ENCODE results near the gene KRT12. TPM values are rescaled to one million over a fixed set of nuclear protein-coding genes. Genes with fewer than 3 reads are reported as not detected.

Gene KRT12
- total and polyA plus RNA-seq, 2 of the 4 experiments (the other 2 are of a cell fraction): not detected

- Histone ChIP-seq H2BK15ac (ENCODE audit: low read depth, low read length) (peak overlapping the region; percentile 89; the same call in 2 of the 3 replicates), H4K5ac (ENCODE audit: low read depth, low read length) (peak overlapping the region; percentile 56), H3K4me3 (ENCODE audit: insufficient read depth, low read depth, low read length) (peak overlapping the region; percentile 0; the same call in 1 of the 2 replicates), H2AK9ac (replicated peaks; ENCODE audit: low read depth, low read length, poor library complexity) (peak overlapping the region; percentile 46), H2BK120ac (ENCODE audit: low read depth, low read length) (peak overlapping the region; percentile 89), H3K27ac (ENCODE audit: insufficient read depth, low read length) (peak overlapping the region; percentile 63), H3K36me3 (ENCODE audit: control insufficient read depth, insufficient read depth, low read length) (no peaks in the 10 kb centered on the region), H4K8ac (ENCODE audit: low read depth in 2 of 2, low read length in 2 of 2) (peak overlapping the region; percentile 30 to 90), H2BK5ac (ENCODE audit: low read depth, low read length, poor library complexity, severe bottlenecking) (peak overlapping the region; percentile 93), H4K91ac (ENCODE audit: insufficient read depth, low read depth, low read length) (peak overlapping the region; percentile 85), H4K20me1 (ENCODE audit: insufficient read depth, low read length) (no peaks in the 10 kb centered on the region), H3K4me2 (ENCODE audit: low read depth, low read length) (peak overlapping the region; percentile 47), H3K56ac (ENCODE audit: extremely low read depth, insufficient read depth, low read length) (peak overlapping the region; percentile 63), H3K4me1 (ENCODE audit: control insufficient read depth, insufficient read depth, low read length) (peaks cover 15% of the 10 kb centered on the region), H3K9ac (ENCODE audit: low read depth, low read length) (0 out of 2 replicates have a peak overlapping the region, but pooled peaks have one; percentile 10), H2AFZ (replicated peaks; ENCODE audit: low read length, poor library complexity) (peak overlapping the region; percentile 74), H3K27me3 (ENCODE audit: control insufficient read depth, insufficient read depth, low read length) (no peaks in the 10 kb centered on the region), H3K4ac (ENCODE audit: low read depth, low read length) (peak overlapping the region; percentile 91), H3K23ac (ENCODE audit: low read depth, low read length) (peak overlapping the region; percentile 64), H3K18ac (ENCODE audit: low read depth, low read length) (peak overlapping the region; percentile 62), H3K14ac (replicated peaks; ENCODE audit: low read depth, low read length) (peak overlapping the region; percentile 81), H2AK5ac (ENCODE audit: low read depth, low read length) (peak overlapping the region; percentile 75), H3K9me3 (ENCODE audit: control insufficient read depth, insufficient read depth, low read length) (no peaks in the 10 kb centered on the region), H2BK20ac (ENCODE audit: low read depth, low read length) (peak overlapping the region; percentile 90), H3K79me1 (ENCODE audit: low read depth in 1 of 2, low read length in 2 of 2) (no peaks in the 10 kb centered on the region), H3K9me1 (ENCODE audit: insufficient read depth, low read length) (peaks cover 16% of the 10 kb centered on the region; the same call in 1 of the 2 replicates)
- ATAC-seq (ENCODE audit: low read depth): peak; percentile 72
- peak; percentile 26; the same call in 1 of the 2 replicates for TF ChIP-seq CEBPB (IDR thresholded peaks at IDR 0.05; ENCODE audit: low read depth, low read length)
- no peak for TF ChIP-seq USF2 (IDR thresholded peaks at IDR 0.05; ENCODE audit: low read depth, low read length)
- no peak for TF ChIP-seq MAFK (IDR thresholded peaks at IDR 0.05; ENCODE audit: low read depth, low read length)
- no peak for TF ChIP-seq CTCF (conservative IDR thresholded peaks at IDR 0.05; ENCODE audit: low read depth, low read length)
- CTCF ChIA-PET: interaction anchor here (1.4 to 1.6 kb wide), 2 partner anchors 18 to 46 kb away, joined by 3 to 6 read pairs; partner anchors contain the start of gene KRT20
- dilution Hi-C loops (cut with HindIII; ENCODE audit: low sequenced_read_pairs, unreplicated experiment) (no loop called here), in situ Hi-C loops (cut with MboI; ENCODE audit: low sequenced_read_pairs) (loop anchor here (5.0 to 10.0 kb wide), 2 partner anchors 46 to 98 kb away; no protein-coding TSS in a partner anchor), intact Hi-C loops (cut with micrococcal nuclease) (no loop called here)
- BruUV-seq (replicated peaks): no TSS peak
- POLR2A ChIA-PET (ENCODE audit: unreplicated experiment): no interaction called here
- peak; percentile 70 for DNase-seq
- 32% methylated on average over 6 of the region's 12 CpGs; no CpG with 5 or more reads in 1 of the 2 experiments for WGBS, 2 experiments (ENCODE audit: extremely low coverage in 2 of 2, insufficient read length in 1 of 2)
Observed at GRCh38 chr17:40903129-40903847, 36.3 kb upstream of the KRT12 start.

Data from IMR-90 (cell line).